Measurements from ENCODE around the gene IL12RB2. TPM values are rescaled to one million over a fixed set of nuclear protein-coding genes. Genes with fewer than 3 reads are reported as not detected.

IL12RB2 gene
- total RNA-seq, 1 experiment from 2014 or later: 0.22 TPM

DNA sequence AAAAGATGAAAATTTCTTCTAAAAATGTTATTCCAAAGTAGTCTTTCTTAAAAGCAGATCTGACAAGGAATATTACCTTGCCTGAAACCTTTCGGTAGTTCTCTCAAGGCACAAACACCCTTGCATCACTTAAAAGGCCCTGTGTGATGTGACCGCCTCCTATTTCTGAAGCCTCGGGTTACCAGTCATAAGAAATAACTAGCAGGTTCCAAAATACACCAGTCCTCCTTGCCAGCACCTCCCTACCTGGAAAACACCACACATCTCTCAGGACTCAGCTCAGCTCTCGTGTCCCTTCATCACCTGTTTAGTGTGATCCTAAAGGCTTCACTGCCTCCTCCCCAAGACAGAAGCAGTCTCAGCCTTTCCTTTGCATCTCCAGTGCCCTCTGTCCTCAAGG, 86.9 kb downstream of the IL12RB2 start:
- no TSS peak for BruUV-seq (replicated peaks)
- Histone ChIP-seq H2AFZ (ENCODE audit: low read depth, low read length, poor library complexity, severe bottlenecking) (no peak overlapping the region), H3K9ac (ENCODE audit: low read length) (no peak overlapping the region), H3K9me2 (ENCODE audit: insufficient read depth) (no peaks in the 10 kb centered on the region), H3K4me2 (ENCODE audit: low read length) (no peak overlapping the region), H3K79me2 (ENCODE audit: insufficient read depth, low read length) (no peaks in the 10 kb centered on the region), H3K4me1 (ENCODE audit: control insufficient read depth in 1 of 2, insufficient read depth in 2 of 2, low read length in 2 of 2) (peaks cover 0 to 2% of the 10 kb centered on the region in 2 experiments; a peak in 2 of 4 replicates), H3K36me3 (ENCODE audit: control insufficient read depth in 1 of 2, insufficient read depth in 2 of 2, low read length in 2 of 2) (no peaks in the 10 kb centered on the region; a peak in 1 of 4 replicates), H3K27me3 (ENCODE audit: insufficient read depth, low read length) (no peaks in the 10 kb centered on the region), H3K4me3 (replicated peaks in 1 of 2; ENCODE audit: low read depth in 1 of 2, low read length in 2 of 2) (no peak overlapping the region), H4K20me1 (ENCODE audit: insufficient read depth) (no peaks in the 10 kb centered on the region), H3K9me3 (ENCODE audit: control insufficient read depth in 1 of 2, insufficient read depth in 1 of 2, low read depth in 1 of 2, low read length in 2 of 2) (no peaks in the 10 kb centered on the region), H3K27ac (ENCODE audit: low read depth, low read length) (no peak overlapping the region)
- ChIA-PET CTCF (no interaction called here), RAD21 (ENCODE audit: low non-redundant PET in 1 of 2, low total read pairs in 2 of 2, uncharacterized antibody in 2 of 2, unreplicated experiment in 2 of 2) (no interaction called here), POLR2A (no interaction called here)
- intact Hi-C loops (cut with micrococcal nuclease): no loop called here
- TF ChIP-seq EZH2 (IDR thresholded peaks at IDR 0.05) (no peak), TCF7L2 (IDR thresholded peaks at IDR 0.05; ENCODE audit: borderline replicate concordance, extremely low read depth, insufficient read depth, insufficient read length) (no peak), EGR1 (IDR thresholded peaks at IDR 0.05; ENCODE audit: low read depth) (no peak), MAX (IDR thresholded peaks at IDR 0.05) (no peak), RAD21 (IDR thresholded peaks at IDR 0.05; ENCODE audit: low read depth) (no peak), FOSL1 (IDR thresholded peaks at IDR 0.05; ENCODE audit: low read depth) (no peak), POLR2AphosphoS5 (IDR thresholded peaks at IDR 0.05; ENCODE audit: low read depth, low read length) (no peak)
- DNase-seq (ENCODE audit: low read depth, low spot score) (no peak), ATAC-seq (no peak)

DNA sequence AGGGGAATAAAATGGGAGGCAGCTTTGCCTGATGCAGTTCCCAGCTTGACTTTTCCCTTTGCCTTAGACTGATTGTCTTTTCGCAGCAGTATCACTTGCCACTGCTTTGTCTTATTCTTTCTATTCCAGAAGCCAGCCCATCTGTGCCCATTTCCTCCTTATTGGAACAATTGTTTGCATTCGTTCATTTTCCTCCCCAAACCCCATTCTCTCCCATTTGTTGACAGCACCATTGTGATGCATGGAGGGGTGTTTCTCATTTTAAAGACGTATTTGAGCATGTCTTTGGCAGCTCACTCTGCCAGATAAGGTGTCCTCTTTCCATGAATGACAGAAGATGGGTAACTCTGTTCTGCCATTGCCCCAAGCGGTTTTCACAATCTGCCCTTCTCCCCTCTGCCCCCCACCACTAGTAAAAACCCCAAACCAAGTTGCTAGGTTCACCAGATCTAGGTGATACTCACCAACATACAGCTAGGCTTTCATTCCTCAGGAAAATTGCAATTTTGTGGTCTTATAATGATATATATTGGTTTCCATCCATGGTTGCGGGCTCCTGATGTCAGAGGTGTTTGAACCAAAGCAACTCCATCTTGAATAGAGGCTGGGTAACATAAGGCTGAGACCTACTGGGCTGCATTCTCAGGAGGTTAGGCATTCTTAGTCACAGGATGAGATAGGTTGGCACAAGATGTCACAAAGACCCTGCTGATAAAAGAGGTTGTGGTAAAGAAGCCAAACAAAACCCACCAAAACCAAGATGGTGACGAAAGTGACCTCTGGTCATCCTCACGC, 91.7 kb downstream of the IL12RB2 start:
- POLR2A ChIA-PET: no interaction called here
- no peaks in the 10 kb centered on the region for H3K27me3 ChIP-seq (ENCODE audit: insufficient read depth, low read length)
- H3K4me3 ChIP-seq (replicated peaks in 1 of 2; ENCODE audit: low read depth in 1 of 2, low read length in 2 of 2): no peak overlapping the region
- H3K4me2 ChIP-seq (ENCODE audit: low read length): peak overlapping the region; percentile 59
- ATAC-seq (no peak), DNase-seq (ENCODE audit: low read depth, low spot score) (no peak)
- H3K9ac ChIP-seq (ENCODE audit: low read length): no peak overlapping the region
- no peaks in the 10 kb centered on the region for H3K79me2 ChIP-seq (ENCODE audit: insufficient read depth, low read length)
- no peaks in the 10 kb centered on the region for H3K9me3 ChIP-seq (ENCODE audit: control insufficient read depth in 1 of 2, insufficient read depth in 1 of 2, low read depth in 1 of 2, low read length in 2 of 2)
- H2AFZ ChIP-seq (ENCODE audit: low read depth, low read length, poor library complexity, severe bottlenecking): no peak overlapping the region
- no peak for TF ChIP-seq TCF7L2 (IDR thresholded peaks at IDR 0.05; ENCODE audit: borderline replicate concordance, extremely low read depth, insufficient read depth, insufficient read length)
- no peak for TF ChIP-seq MAX (IDR thresholded peaks at IDR 0.05)
- TF ChIP-seq ATF3 (IDR thresholded peaks at IDR 0.05): no peak
- TF ChIP-seq JUND (IDR thresholded peaks at IDR 0.05): no peak
- no peak for TF ChIP-seq EZH2phosphoT487 (IDR thresholded peaks at IDR 0.05; ENCODE audit: borderline replicate concordance)
- TF ChIP-seq, protein P1, sequence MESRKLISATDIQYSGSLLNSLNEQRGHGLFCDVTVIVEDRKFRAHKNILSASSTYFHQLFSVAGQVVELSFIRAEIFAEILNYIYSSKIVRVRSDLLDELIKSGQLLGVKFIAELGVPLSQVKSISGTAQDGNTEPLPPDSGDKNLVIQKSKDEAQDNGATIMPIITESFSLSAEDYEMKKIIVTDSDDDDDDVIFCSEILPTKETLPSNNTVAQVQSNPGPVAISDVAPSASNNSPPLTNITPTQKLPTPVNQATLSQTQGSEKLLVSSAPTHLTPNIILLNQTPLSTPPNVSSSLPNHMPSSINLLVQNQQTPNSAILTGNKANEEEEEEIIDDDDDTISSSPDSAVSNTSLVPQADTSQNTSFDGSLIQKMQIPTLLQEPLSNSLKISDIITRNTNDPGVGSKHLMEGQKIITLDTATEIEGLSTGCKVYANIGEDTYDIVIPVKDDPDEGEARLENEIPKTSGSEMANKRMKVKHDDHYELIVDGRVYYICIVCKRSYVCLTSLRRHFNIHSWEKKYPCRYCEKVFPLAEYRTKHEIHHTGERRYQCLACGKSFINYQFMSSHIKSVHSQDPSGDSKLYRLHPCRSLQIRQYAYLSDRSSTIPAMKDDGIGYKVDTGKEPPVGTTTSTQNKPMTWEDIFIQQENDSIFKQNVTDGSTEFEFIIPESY (IDR thresholded peaks at IDR 0.05; ENCODE audit: extremely low read depth, insufficient replicate concordance, low read length): no peak
- TF ChIP-seq EGR1 (IDR thresholded peaks at IDR 0.05; ENCODE audit: low read depth): no peak
- no peak for TF ChIP-seq POLR2A (IDR thresholded peaks at IDR 0.05; ENCODE audit: borderline replicate concordance, extremely low read depth, insufficient read depth, insufficient read length)
- TF ChIP-seq CBX3 (IDR thresholded peaks at IDR 0.05; ENCODE audit: low read depth): no peak
- no peak for TF ChIP-seq FOSL1 (IDR thresholded peaks at IDR 0.05; ENCODE audit: low read depth)
- H3K27ac ChIP-seq (ENCODE audit: low read depth, low read length): no peak overlapping the region; the same call in 1 of the 2 replicates
- no TSS peak for BruUV-seq (replicated peaks)
- H3K36me3 ChIP-seq (ENCODE audit: control insufficient read depth in 1 of 2, insufficient read depth in 2 of 2, low read length in 2 of 2): no peaks in the 10 kb centered on the region
- H3K4me1 ChIP-seq (ENCODE audit: control insufficient read depth in 1 of 2, insufficient read depth in 2 of 2, low read length in 2 of 2): peaks cover 5 to 29% of the 10 kb centered on the region in 2 experiments
- intact Hi-C loops (cut with micrococcal nuclease): no loop called here
- H3K9me2 ChIP-seq (ENCODE audit: insufficient read depth): no peaks in the 10 kb centered on the region
- CTCF ChIA-PET: no interaction called here
- H4K20me1 ChIP-seq (ENCODE audit: insufficient read depth): no peaks in the 10 kb centered on the region
- RAD21 ChIA-PET (ENCODE audit: low non-redundant PET in 1 of 2, low total read pairs in 2 of 2, uncharacterized antibody in 2 of 2, unreplicated experiment in 2 of 2): no interaction called here
